NT2/D1 (cell line): ENCODE results near the gene KRT6B.

ENCODE experiments used
- SUZ12 ChIP-seq: IDR thresholded peaks from 2 replicates; pipeline ENCODE4 v1.6.1; 2011; ENCODE audit not compliant: insufficient read length, insufficient read depth; ENCODE audit errors: extremely low read depth
- YY1 ChIP-seq: IDR thresholded peaks from 2 replicates; pipeline ENCODE4 v1.6.1; 2011; ENCODE audit not compliant: insufficient read length, insufficient read depth
- ZNF274 ChIP-seq: IDR thresholded peaks from 2 replicates; pipeline ENCODE4 v1.6.1; 2011; ENCODE audit warnings: mild to moderate bottlenecking, low read depth, low read length

GRCh38 chr12:52404951-52405350 is 47.0 kb downstream of the KRT6B start:
- no peak for TF ChIP-seq YY1
- no peak for TF ChIP-seq SUZ12
- TF ChIP-seq ZNF274, result no peak
